HepG2 (cell line): ENCODE measurements around the gene AK3. TPM values are rescaled to one million over a fixed set of nuclear protein-coding genes. Genes with fewer than 3 reads are reported as not detected.

ENCODE experiments used
- GLMP ChIP-seq: sonication (generic); formaldehyde crosslinking; IDR thresholded peaks from 2 replicates; pipeline ENCODE4 v1.9.0; 2021; ENCODE audit warnings: missing genetic modification reagents, mild to moderate bottlenecking, borderline replicate concordance
- HES4 ChIP-seq: sonication (generic); formaldehyde crosslinking; IDR thresholded peaks from 2 replicates; pipeline ENCODE4 v1.9.0; 2021; ENCODE audit warnings: mild to moderate bottlenecking, missing genetic modification reagents, borderline replicate concordance
- HOXA7 ChIP-seq: sonication (generic); formaldehyde crosslinking; IDR thresholded peaks from 2 replicates; pipeline ENCODE4 v1.8.1; 2022; ENCODE audit warnings: mild to moderate bottlenecking, missing genetic modification reagents, moderate library complexity
- HOXD1 ChIP-seq: sonication (generic); formaldehyde crosslinking; IDR thresholded peaks from 2 replicates; pipeline ENCODE4 v1.5.0; 2020; ENCODE audit warnings: missing genetic modification reagents
- MTF1 ChIP-seq: sonication (generic); formaldehyde crosslinking; IDR thresholded peaks from 2 replicates; pipeline ENCODE4 v1.5.0; 2020; ENCODE audit warnings: missing genetic modification reagents
- TBX3 ChIP-seq: fragments of 450-650 bp; IDR thresholded peaks from 2 replicates; pipeline ENCODE4 v1.6.1; 2017; ENCODE audit warnings: antibody characterized with exemption, mild to moderate bottlenecking, inconsistent platforms, borderline replicate concordance
- XBP1 ChIP-seq: sonication (generic); formaldehyde crosslinking; IDR thresholded peaks from 2 replicates; pipeline ENCODE4 v1.5.0; 2020; ENCODE audit warnings: missing genetic modification reagents
- ZBTB25 ChIP-seq: IDR thresholded peaks from 2 replicates; pipeline ENCODE4 v1.6.1; 2018; ENCODE audit warnings: missing genetic modification reagents
- ZNF12 ChIP-seq: sonication (generic); formaldehyde crosslinking; IDR thresholded peaks from 2 replicates; pipeline ENCODE4 v1.5.0; 2020; ENCODE audit warnings: missing genetic modification reagents
- ZNF124 ChIP-seq: sonication (generic); formaldehyde crosslinking; IDR thresholded peaks from 2 replicates; pipeline ENCODE4 v1.4.0; 2020; ENCODE audit warnings: missing genetic modification reagents
- ZNF34 ChIP-seq: sonication (generic); formaldehyde crosslinking; IDR thresholded peaks from 2 replicates; pipeline ENCODE4 v1.4.0; 2020; ENCODE audit warnings: mild to moderate bottlenecking, missing genetic modification reagents, borderline replicate concordance
- ZNF362 ChIP-seq: sonication (generic); formaldehyde crosslinking; IDR thresholded peaks from 2 replicates; pipeline ENCODE4 v1.4.0; 2020; ENCODE audit warnings: missing genetic modification reagents, mild to moderate bottlenecking, borderline replicate concordance
- ZNF562 ChIP-seq: sonication (generic); formaldehyde crosslinking; IDR thresholded peaks from 2 replicates; pipeline ENCODE4 v1.8.0; 2022; ENCODE audit warnings: missing genetic modification reagents, borderline replicate concordance
- ZNF841 ChIP-seq: sonication (generic); formaldehyde crosslinking; IDR thresholded peaks from 2 replicates; pipeline ENCODE4 v1.8.1; 2023; ENCODE audit warnings: missing genetic modification reagents, borderline replicate concordance
- ZNF883 ChIP-seq: sonication (generic); formaldehyde crosslinking; IDR thresholded peaks from 2 replicates; pipeline ENCODE4 v1.5.1; 2020; ENCODE audit warnings: mild to moderate bottlenecking, missing genetic modification reagents; ENCODE audit errors: not compliant biosample characterization
- polyA plus RNA-seq, 8 experiments: library from polyadenylated mRNA; depleted of rRNA in 3 of 8; stranded (reverse) in 7 of 8; unstranded in 1 of 8; fragments of >200 nt; fragmentation: Illumina TruSeq in 4 of 8; extraction: Trizol in 4 of 8; gene quantifications; 2 replicates each; pipeline versions ENCODE4 v1.2.1 to v1.2.3, GENCODE V29; 2011 to 2016; ENCODE audit warnings: low read depth in 4 of 8, missing spikeins in 1 of 8, mixed read lengths in 1 of 8; ENCODE audit not compliant: insufficient read depth in 1 of 8
- total RNA-seq, 5 experiments: library from RNA; depleted of rRNA; stranded (reverse); fragments of >200 nt; fragmentation: Illumina TruSeq; extraction: Trizol; gene quantifications; 2 replicates each; pipeline ENCODE4 v1.2.3, GENCODE V29; 2016; ENCODE audit warnings: low read depth in 1 of 5
- TF ChIP-seq, protein P1 (sequence below): IDR thresholded peaks from 2 replicates; pipeline ENCODE4 v1.6.1; 2016; ENCODE audit warnings: control low read depth
- TF ChIP-seq, protein P2 (sequence below): fragments of 450-650 bp; IDR thresholded peaks from 2 replicates; pipeline ENCODE4 v1.6.1; 2017; ENCODE audit warnings: mild to moderate bottlenecking
- TF ChIP-seq, protein P3 (sequence below): sonication (generic); formaldehyde crosslinking; IDR thresholded peaks from 2 replicates; pipeline ENCODE4 v1.4.0; 2020; ENCODE audit warnings: mild to moderate bottlenecking, low read depth, missing genetic modification reagents
- TF ChIP-seq, protein P4 (sequence below): sonication (generic); formaldehyde crosslinking; IDR thresholded peaks from 2 replicates; pipeline ENCODE4 v1.5.1; 2020; ENCODE audit warnings: mild to moderate bottlenecking, missing genetic modification reagents, borderline replicate concordance

AK3 gene
- total and polyA plus RNA-seq, 2 of the 13 experiments (the other 11 are each of a cell fraction or from before 2014, with no cell fraction given) = 76.8 to 109 TPM

DNA sequence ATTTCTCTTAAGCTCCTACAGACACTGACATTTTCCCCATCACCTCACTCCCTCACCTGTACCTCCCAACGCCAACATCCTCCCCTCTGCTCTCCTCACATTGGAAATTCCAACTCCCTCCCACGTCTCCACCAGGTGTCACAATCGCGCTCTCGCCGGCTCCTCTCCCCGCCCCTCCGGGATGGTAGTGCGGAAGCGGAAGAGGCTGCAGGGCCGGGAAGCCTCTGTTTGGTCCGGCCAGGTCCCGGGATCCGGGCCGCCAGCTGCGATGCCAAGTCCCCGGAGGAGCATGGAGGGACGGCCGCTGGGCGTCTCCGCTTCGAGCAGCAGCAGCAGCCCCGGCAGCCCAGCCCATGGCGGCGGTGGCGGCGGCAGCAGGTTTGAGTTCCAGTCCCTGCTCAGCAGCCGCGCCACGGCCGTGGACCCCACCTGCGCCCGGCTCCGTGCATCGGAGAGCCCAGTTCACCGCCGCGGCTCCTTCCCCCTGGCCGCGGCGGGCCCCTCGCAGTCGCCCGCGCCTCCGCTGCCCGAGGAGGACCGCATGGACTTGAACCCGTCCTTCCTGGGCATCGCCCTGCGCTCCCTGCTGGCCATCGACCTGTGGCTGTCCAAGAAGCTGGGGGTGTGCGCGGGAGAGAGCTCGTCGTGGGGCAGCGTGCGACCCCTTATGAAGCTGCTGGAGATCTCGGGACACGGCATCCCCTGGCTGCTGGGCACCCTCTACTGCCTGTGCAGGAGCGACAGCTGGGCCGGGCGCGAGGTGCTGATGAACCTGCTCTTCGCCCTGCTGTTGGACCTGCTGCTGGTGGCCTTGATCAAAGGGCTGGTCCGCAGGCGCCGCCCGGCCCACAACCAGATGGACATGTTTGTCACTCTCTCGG is 78.7 kb downstream of the AK3 start, which contains the start of gene PLPP6 (continued):
- no peak for TF ChIP-seq GLMP (CRISPR knock-in tag)
- TF ChIP-seq TBX3 = no peak
- TF ChIP-seq, protein P1, sequence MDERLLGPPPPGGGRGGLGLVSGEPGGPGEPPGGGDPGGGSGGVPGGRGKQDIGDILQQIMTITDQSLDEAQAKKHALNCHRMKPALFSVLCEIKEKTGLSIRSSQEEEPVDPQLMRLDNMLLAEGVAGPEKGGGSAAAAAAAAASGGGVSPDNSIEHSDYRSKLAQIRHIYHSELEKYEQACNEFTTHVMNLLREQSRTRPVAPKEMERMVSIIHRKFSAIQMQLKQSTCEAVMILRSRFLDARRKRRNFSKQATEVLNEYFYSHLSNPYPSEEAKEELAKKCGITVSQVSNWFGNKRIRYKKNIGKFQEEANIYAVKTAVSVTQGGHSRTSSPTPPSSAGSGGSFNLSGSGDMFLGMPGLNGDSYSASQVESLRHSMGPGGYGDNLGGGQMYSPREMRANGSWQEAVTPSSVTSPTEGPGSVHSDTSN = no peak
- TF ChIP-seq ZNF841 = no peak
- TF ChIP-seq HES4 = peak; percentile 52; the same call in 1 of the 2 replicates
- TF ChIP-seq ZNF562 = no peak
- TF ChIP-seq, protein P2, sequence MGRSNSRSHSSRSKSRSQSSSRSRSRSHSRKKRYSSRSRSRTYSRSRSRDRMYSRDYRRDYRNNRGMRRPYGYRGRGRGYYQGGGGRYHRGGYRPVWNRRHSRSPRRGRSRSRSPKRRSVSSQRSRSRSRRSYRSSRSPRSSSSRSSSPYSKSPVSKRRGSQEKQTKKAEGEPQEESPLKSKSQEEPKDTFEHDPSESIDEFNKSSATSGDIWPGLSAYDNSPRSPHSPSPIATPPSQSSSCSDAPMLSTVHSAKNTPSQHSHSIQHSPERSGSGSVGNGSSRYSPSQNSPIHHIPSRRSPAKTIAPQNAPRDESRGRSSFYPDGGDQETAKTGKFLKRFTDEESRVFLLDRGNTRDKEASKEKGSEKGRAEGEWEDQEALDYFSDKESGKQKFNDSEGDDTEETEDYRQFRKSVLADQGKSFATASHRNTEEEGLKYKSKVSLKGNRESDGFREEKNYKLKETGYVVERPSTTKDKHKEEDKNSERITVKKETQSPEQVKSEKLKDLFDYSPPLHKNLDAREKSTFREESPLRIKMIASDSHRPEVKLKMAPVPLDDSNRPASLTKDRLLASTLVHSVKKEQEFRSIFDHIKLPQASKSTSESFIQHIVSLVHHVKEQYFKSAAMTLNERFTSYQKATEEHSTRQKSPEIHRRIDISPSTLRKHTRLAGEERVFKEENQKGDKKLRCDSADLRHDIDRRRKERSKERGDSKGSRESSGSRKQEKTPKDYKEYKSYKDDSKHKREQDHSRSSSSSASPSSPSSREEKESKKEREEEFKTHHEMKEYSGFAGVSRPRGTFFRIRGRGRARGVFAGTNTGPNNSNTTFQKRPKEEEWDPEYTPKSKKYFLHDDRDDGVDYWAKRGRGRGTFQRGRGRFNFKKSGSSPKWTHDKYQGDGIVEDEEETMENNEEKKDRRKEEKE = no peak
- no peak for TF ChIP-seq MTF1 (CRISPR knock-in tag)
- no peak for TF ChIP-seq ZNF34 (CRISPR knock-in tag)
- peak; percentile 60 for TF ChIP-seq ZNF883 (CRISPR knock-in tag)
- no peak for TF ChIP-seq XBP1 (CRISPR knock-in tag)
- peak; percentile 62; the same call in 1 of the 2 replicates for TF ChIP-seq HOXD1 (CRISPR knock-in tag)
- TF ChIP-seq HOXA7 (CRISPR knock-in tag) = no peak
- TF ChIP-seq, protein P3, sequence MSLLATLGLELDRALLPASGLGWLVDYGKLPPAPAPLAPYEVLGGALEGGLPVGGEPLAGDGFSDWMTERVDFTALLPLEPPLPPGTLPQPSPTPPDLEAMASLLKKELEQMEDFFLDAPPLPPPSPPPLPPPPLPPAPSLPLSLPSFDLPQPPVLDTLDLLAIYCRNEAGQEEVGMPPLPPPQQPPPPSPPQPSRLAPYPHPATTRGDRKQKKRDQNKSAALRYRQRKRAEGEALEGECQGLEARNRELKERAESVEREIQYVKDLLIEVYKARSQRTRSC (CRISPR knock-in tag) = no peak
- TF ChIP-seq, protein P4, sequence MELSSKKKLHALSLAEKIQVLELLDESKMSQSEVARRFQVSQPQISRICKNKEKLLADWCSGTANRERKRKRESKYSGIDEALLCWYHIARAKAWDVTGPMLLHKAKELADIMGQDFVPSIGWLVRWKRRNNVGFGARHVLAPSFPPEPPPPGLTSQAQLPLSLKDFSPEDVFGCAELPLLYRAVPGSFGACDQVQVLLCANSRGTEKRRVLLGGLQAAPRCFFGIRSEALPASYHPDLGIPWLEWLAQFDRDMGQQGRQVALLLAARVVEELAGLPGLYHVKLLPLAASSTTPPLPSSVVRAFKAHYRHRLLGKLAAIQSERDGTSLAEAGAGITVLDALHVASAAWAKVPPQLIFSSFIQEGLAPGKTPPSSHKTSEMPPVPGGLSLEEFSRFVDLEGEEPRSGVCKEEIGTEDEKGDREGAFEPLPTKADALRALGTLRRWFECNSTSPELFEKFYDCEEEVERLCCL (CRISPR knock-in tag) = no peak
- 0 out of 2 replicates have a peak, but pooled peaks have one; percentile 27 for TF ChIP-seq ZNF362 (CRISPR knock-in tag)
- no peak for TF ChIP-seq ZNF12 (CRISPR knock-in tag)
- no peak for TF ChIP-seq ZNF124 (CRISPR knock-in tag)
- TF ChIP-seq ZBTB25 = peak; percentile 20; the same call in 1 of the 2 replicates
